NCI-H2227 (cell line): ENCODE results near the gene MPG.
"Not testable (repeated sequence)": the region's sequence is repeated elsewhere in the genome, so short reads cannot be mapped to it uniquely, and the experiment has no call there.

Experiments used
- DNase-seq: peaks from one replicate; lab custom pipeline; 2025; ENCODE audit not compliant: unreplicated experiment; lab: John Stamatoyannopoulos, UW

MPG gene

DNA sequence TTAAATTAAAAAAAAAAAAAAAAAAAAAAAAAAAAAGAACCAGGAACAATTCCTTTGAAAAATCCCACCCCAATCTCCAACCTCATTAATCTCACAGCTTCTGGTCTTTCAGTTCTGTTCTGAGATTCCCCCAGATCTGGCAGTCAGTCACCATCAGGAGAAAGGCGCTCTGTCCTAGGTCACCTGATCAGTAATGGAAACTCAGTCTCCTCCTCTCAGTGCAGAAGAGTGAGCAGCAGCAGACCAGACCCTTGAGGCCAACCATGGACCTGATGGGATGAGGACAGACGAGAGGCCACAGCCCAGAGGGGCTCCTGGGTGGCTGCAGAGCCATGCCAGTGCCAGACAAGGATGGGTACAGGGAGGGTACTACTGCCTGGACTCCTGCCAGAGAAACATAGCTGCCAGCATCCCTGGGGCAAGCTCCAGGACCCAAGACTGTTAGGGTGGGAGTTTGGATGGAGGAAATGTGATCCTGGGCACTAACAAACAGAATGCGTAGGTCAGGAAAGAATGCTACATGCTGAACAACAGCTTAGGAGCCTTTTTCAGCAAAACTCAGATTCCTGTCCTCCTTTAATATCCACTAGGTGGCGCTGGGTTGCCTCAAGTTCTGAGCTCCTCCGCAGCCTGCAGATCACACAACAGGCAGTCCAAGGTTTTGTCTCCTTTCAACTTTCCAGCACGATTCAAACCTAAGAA, 28.7 kb downstream of the MPG start:
- DNase-seq, result peak; percentile 80

GRCh38 chr16:112153-112840, 34.3 kb downstream of the MPG start:
- no peak for DNase-seq

GRCh38 chr16:114327-114726, 36.3 kb downstream of the MPG start:
- DNase-seq, result no peak

GRCh38 chr16:116015-116414, 38.0 kb downstream of the MPG start:
- DNase-seq, result no peak

DNA sequence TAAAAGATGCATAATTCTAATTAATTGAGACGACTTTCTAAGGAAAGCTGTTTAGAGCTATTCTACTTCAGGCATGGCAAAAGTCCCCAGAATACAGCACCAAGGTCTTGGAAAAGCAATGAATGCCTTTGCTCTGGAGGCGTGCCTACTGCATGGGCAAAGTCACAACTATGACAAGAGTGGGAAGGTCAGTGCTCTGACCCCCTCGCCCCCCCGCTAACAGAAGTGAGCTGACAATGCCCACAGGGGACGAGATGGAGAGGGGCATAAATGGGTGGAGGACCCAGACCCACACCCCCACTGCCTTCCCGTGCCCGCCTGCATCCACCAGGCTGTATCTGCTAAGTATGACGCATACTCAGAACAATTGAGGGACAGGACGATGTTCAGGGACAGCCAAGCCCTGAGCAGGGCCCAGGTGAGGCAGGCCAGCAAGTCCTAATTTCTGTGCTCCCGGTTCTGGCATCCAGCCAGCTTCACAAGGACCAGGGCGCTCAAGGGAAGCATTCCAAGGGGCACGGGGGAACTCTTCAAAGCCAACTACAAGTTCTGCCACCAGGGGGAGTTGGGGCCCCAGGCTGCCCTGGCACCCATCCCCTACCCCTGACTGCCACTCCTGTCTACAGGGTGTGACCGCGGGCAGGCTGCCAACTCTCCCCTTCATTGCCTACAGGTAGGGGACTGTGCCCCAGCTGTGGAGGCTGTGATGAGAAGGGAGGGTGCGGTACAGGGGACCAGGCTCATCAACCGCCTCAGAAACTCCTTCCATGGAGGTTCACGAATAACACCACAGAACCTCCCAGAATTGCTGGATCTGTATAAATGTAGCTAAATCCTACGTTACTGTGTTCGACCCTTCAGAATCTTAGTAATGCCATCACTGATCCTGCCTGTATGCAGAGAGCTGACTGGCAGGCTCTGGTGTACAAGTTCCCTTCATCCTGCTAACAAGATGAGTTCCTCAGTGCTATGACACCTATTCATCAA, 39.6 kb downstream of the MPG start:
- DNase-seq, result peak; percentile 62

- no peak for DNase-seq
These were observed 40.8 kb downstream of the MPG start for GRCh38 chr16:118857-119256.

DNA sequence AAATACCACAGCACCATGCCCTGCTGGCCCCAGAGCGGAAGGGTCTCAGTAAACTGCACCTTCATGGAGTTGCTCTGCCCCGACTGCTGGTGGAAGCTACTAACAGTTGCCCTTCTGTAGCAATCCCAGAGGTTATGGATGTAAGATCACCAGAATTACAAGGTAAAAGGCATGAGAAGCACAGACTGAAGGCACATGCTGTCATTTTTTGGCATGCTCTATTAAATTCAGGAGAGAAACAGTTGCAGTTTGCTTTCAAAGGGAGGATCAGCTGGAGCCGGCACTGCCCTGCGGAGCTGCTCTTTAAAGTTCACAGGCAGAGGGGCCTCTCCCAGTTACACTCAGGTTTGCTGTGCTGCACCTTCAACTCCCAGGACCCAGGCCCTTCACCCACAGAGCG, 41.3 kb downstream of the MPG start:
- no peak for DNase-seq

DNA sequence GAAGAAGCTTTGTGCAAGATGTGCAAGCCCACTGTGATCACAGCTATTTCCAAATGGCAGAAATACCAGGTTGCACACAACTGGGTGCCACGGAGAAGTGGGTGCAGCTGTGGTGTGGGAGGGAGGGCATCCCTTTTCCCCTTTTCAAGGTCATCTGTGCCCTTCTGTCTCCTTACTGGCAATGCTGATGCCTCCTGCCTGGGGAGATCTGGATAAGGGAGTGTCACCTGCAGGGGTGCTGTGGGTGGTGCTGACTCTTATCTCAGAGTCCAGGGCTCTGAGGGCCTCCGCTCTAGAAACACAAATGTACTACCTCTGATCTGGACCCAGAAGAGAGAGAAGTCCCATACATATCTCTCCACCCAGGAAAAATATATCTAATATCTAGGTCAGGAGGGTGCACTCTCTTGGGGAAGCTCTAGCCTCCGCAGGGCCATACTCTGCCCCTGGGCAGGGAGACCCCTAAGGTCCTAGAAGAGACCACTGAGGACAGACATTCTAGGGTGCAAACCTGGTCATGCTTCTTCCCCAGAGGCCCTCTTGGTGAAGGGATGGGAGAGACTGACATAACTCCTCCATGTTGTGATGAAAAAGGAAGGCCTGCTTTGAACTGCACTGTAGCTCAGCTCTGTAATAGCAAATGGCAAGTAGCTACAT, 41.9 kb downstream of the MPG start:
- DNase-seq, result no peak

DNA sequence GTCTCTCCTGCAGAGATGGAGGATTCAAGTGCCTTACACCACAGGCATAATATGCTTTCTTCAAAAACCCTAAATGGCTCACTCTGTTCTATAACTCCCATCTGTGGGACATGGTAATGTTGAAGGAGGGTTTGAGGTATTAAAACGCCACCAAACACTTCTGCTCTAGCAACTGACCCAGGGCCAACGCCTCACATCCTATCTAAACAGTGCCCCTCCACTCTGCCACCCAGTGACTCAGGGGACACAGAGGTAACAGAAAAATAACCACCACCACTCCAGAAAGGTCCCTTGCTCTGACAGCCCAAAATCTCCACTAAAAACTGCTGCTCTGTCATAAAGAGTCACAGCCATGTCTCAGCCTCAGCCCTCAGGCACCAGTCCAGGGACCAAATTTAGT, 42.7 kb downstream of the MPG start:
- DNase-seq, result no peak

- no peak for DNase-seq
These were observed 44.3 kb downstream of the MPG start for GRCh38 chr16:122361-122760.

- not testable (repeated sequence) for DNase-seq
These were observed 45.7 kb downstream of the MPG start for GRCh38 chr16:123558-124350.

DNA sequence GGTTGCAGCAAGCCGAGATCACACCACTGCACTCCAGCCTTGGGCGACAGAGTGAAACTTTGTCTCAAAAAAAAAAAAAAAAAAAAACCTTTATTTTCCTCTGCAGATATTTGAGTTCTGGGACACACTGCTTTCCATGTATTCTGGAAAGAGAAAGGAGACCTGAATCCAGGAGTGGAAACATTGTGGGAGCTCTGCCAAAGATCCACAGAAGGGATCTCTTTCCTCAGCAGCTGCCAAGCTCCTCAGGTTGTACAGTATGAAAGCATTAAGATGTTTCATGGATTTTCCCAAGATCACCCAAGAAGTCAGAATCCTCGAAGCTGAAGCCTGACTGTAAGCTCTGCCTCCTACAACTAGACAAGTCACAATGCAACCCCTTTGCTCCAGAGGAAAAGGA, 47.0 kb downstream of the MPG start:
- no peak for DNase-seq

DNA sequence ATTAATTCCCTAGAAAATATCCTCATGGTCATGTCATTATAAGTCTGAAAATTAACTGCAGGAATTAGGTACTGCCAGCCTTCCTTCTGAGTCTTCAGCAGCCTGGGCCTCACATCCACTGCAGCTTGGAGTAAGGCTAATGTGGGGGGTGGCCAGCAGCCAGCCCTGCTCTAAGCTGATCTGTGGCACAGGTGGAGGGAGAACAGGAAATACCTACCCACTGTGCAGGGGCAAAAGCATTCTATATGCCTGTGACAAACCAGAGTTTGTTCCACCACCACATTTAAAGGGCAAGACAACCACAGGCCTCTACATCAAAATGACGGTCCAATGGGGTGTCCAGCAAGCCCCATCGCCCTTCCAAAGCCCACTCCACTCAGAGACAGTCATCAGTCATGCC, 51.0 kb downstream of the MPG start:
- no peak for DNase-seq

- no peak for DNase-seq
These were observed 52.6 kb downstream of the MPG start for GRCh38 chr16:130533-131173.

DNA sequence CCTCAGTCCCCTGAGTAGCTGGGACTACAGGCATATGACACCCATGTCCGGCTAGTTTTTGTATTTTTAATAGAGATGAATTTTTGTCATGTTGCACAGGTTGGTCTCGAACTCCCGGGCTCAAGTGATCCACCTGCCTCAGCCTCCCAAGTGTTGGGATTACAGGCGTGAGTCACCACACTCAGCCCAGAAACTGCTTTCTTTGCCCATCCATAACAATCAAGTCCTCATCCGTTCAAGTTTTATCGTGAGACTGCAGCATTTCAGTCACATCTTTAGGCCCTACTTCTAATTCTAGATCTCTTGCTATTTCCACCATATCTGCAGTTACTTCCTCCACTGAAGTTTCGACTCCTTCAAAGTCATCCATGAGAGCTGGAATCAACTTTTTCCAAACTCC, 54.1 kb downstream of the MPG start:
- DNase-seq, result no peak

DNA sequence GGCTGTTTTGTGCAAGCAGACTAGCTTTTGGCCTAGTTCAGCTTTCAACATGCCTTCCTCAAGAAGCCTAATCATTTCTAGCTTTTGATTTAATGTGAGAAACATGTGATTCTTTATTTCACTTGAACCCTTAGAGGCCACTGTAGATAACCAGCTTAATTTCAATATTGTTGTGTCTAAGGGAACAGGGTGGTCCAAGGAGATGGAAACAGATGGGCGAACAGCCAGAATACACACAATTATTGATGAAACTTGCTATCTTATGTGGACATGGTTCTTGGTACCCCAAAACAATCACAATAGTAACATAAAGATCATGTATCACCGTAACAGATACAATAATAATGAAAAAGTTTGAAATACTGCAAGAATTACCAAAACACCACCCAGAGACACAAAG, 55.7 kb downstream of the MPG start:
- DNase-seq, result no peak
